Psoas muscle (tissue), 8 donors: ENCODE results near the gene BMP8A. TPM values are rescaled to one million over a fixed set of nuclear protein-coding genes. Genes with fewer than 3 reads are reported as not detected.
"Not testable (repeated sequence)": the region's sequence is repeated elsewhere in the genome, so short reads cannot be mapped to it uniquely, and the experiment has no call there.

Experiments
- ATAC-seq, 4 donors: fragments of 200-7000 bp; cut with Tn5 transposase; one replicate each; pipeline ENCODE4 v1.9.1; 2020; ENCODE audit warnings: moderate library complexity in 3 of 4, mild to moderate bottlenecking in 2 of 4
- DNase-seq, 2 donors: peaks; one replicate each; pipeline ENCODE4 v3.0.0-alpha.2; 2020
- H3K27ac ChIP-seq: fragments of 200-600 bp; one replicate; pipeline ENCODE4 v1.8.0; 2022
- H3K27me3 ChIP-seq, 3 donors: fragments of 200-600 bp in 1 of 3; one replicate each; pipeline versions ENCODE4 v1.6.1 to v1.8.0; 2013 to 2022; ENCODE audit warnings: low read length in 2 of 3, mild to moderate bottlenecking in 2 of 3, moderate library complexity in 1 of 3; ENCODE audit not compliant: insufficient read depth in 3 of 3
- H3K36me3 ChIP-seq, 2 donors: fragments of 200-600 bp in 1 of 2; one replicate each; pipeline versions ENCODE4 v1.6.1 to v1.8.0; 2013 to 2022; ENCODE audit warnings: low read depth in 1 of 2, mild to moderate bottlenecking in 1 of 2, moderate library complexity in 1 of 2; ENCODE audit not compliant: insufficient read depth in 1 of 2
- H3K4me1 ChIP-seq: fragments of 200-600 bp; one replicate; pipeline ENCODE4 v1.8.0; 2022
- H3K4me3 ChIP-seq: fragments of 200-600 bp; one replicate; pipeline ENCODE4 v1.8.0; 2022; ENCODE audit warnings: mild to moderate bottlenecking
- H3K9me3 ChIP-seq: fragments of 200-600 bp; one replicate; pipeline ENCODE4 v1.8.0; 2022
- CTCF ChIP-seq: fragments of 200-600 bp; IDR thresholded peaks from one replicate; pipeline ENCODE4 v1.8.0; 2022; ENCODE audit warnings: antibody characterized with exemption
- WGBS, 3 donors: extraction: QIAGEN DNeasy Blood & Tissue Kit; methylation state at CpG; one replicate each; pipeline versions ENCODE4 v1.1.6 to v1.1.7; 2013; 5-methylcytosine and 5-hydroxymethylcytosine counted together
- intact Hi-C, 2 donors: fragments of 100-400 bp; cut with DNase I; formaldehyde crosslinking; loops; one replicate each; pipeline versions ENCODE4 v1.11.0 to v1.14.2; 2022
- polyA plus RNA-seq, 3 donors: library from polyadenylated mRNA; stranded (reverse); fragments of 200-250 nt; gene quantifications; one replicate each; pipeline ENCODE4 v1.2.3, GENCODE V29; 2013
- total RNA-seq, 4 donors: library from RNA; stranded (reverse); fragmentation: NEBNext Ultra II Directional in 2 of 4; extraction: Animal tissue kit (Norgen Biotek cat#: 25700) in 2 of 4; gene quantifications; one replicate each; pipeline versions ENCODE4 v1.2.1 to v1.2.4, GENCODE V29; 2021 to 2023
- donor health status: healthy with polysubstance abuse.
- donor health status: DM: no; HTN: no; CAD: no; lungs with moderate emphysema.
- donor health status: Bipolar disorder and iron deficiency.
- donor health status: healthy.
- donor health status: DM: yes; HTN: yes; CAD: no.
- donor health status: DM: no; HTN: no; CAD: no.
- donor health status: DM: no; HTN: no; CAD: no.
- donor health status: DM: yes; HTN: yes; CAD: no.

The BMP8A gene
- total and polyA plus RNA-seq, 7 donors, result 0.04 TPM; not detected in 6

- peak; percentile 2 to 45 (median 34) for ATAC-seq
- TF ChIP-seq CTCF, result no peak
- no peak for DNase-seq
- Histone ChIP-seq H3K27me3 (peaks cover 0 to 23% (median 15%) of the 10 kb centered on the region in 3 donors), H3K9me3 (no peaks in the 10 kb centered on the region), H3K4me1 (peaks cover 4% of the 10 kb centered on the region), H3K4me3 (peak overlapping the region; percentile 64), H3K27ac (no peak overlapping the region), H3K36me3 (peaks cover 0 to 27% of the 10 kb centered on the region in 2 donors)
- 11 to 20% (median 15%) methylated on average over 24 to 32 of the region's 32 CpGs for WGBS, 3 donors
- intact Hi-C loops, result no loop called here
Measured at GRCh38 chr1:39490596-39491145, 765 bp upstream of the BMP8A start.

DNA sequence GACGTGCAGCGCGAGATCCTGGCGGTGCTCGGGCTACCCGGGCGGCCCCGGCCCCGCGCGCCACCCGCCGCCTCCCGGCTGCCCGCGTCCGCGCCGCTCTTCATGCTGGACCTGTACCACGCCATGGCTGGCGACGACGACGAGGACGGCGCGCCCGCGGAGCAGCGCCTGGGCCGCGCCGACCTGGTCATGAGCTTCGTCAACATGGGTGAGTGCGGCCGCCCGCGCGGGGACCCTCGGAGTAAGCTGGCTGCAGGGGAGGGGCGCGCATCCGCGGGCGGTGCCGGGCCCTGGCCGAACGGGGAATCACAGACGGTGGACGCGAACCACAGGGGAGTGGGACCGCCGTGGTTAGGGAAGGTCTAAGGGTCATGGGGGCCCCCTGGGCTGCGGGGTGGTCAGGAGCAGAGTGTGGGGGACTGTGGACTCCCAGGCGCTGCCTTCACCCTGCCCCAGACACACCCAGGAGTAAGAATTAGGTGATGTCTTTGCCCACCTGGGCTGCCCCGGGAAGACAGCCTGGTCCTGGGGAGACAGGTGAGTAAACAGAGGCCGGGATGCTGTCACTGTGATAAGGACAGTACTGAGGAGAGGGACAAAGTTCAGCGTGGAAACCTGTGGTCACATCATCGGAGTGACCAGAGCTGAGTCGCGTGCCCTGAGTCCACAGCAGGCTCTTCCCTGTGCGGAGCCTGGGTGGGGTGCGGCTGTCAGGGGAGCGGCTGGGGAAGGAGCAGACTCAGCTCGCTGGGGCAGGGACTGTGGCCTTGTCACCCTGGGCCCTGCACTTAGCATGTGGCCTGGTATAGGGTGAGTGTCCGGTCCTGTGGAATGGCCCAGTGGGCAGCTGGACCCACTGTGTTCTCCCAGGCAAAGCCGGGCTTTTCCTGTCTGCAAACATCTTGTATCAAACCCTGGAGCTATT, 944 bp downstream of the BMP8A start:
- H3K27me3 ChIP-seq, result peaks cover 0 to 23% (median 15%) of the 10 kb centered on the region in 3 donors
- intact Hi-C loops, ATAC-seq, H3K27ac ChIP-seq, H3K36me3 ChIP-seq, H3K4me1 ChIP-seq, H3K9me3 ChIP-seq, H3K4me3 ChIP-seq, DNase-seq: not testable (repeated sequence)
- WGBS, 3 donors, result 20 to 29% (median 25%) methylated on average over 40 to 67 of the region's 67 CpGs

DNA sequence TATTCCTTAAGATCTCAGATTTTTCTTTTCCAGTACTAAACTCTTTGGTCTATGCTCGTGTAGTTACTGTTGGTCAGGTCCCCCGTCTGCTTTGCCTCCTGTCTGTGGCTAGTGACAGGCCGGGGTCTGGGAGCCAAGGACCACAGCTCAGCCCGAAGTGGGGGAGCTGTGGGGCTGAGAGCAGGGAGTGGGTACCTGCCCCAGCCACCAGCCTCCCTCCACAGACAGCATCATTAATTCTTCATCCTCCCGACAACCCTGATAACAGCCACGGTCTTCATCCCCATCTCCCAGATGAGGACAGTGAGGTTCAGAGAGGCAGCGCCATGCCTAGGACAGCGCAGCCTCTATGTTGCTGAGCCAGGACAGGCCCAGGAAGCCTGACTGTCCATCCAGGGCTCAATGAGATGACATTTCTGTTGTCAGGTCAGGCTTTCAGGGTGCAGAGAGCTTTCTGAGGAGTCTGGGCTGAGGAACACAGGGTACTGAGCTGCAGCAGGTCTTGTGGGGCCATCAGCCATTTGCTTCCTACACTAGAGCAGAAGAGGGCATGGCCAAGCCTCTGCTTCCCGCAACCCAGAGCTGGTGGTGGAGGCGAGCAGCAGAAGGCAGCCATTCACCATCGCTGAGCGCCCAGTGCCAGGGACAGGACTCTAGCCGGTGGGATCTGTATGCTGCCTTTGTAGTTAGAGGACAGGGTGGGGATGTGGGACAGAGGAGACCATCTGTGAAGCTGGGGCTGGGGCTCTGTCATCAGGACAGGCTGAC, 1.8 kb downstream of the BMP8A start:
- H3K27ac ChIP-seq, intact Hi-C loops, ATAC-seq, H3K36me3 ChIP-seq, DNase-seq, H3K4me1 ChIP-seq, H3K9me3 ChIP-seq, H3K4me3 ChIP-seq: not testable (repeated sequence)
- WGBS, 3 donors, result 83 to 92% (median 88%) methylated on average over 13 of the region's 13 CpGs
- H3K27me3 ChIP-seq, result peaks cover 0 to 23% (median 15%) of the 10 kb centered on the region in 3 donors

DNA sequence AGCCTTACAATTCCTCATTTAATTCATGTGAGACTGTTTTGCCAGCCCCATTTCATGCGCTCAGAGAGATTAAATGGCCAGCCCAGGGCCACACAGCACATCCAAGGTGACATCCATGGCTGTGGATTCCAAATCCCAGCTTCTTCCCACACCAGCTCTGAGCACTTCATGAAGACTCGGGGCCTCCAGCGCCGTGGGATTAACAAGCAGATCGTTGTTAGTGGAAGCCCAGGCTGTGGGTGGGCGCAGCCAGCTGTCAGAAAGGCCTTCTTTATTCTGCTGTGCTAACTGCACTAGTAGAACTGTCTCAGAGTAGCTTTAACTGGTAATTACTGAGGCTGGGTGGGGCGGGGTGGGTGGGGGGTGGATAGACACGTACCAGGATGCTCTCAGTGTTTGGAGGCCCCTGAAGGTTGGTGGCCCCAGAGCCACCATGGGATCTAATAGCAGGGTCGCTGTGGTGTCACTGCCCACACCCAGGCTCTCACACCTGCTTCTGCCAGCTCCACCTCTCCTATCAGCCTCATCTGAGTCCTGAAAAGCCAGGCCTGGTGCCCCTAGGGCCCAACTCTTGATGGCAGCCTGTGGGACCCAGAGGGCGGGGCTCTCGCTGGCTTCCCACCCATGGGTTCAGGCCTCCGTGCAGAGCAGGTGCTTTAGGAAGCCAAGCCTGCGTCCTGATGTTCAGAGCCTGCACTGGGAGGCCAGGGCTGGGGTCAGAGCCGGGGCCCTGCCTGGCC, 3.4 kb downstream of the BMP8A start:
- Histone ChIP-seq H3K4me1 (peaks cover 4% of the 10 kb centered on the region), H3K27ac (no peak overlapping the region), H3K4me3 (no peak overlapping the region), H3K9me3 (no peaks in the 10 kb centered on the region), H3K27me3 (peaks cover 0 to 23% (median 15%) of the 10 kb centered on the region in 3 donors), H3K36me3 (no peaks in the 10 kb centered on the region)
- DNase-seq, result no peak
- intact Hi-C loops, result no loop called here
- 79 to 85% (median 85%) methylated on average over 12 to 13 of the region's 14 CpGs for WGBS, 3 donors
- no peak for ATAC-seq
- TF ChIP-seq CTCF, result no peak

DNA sequence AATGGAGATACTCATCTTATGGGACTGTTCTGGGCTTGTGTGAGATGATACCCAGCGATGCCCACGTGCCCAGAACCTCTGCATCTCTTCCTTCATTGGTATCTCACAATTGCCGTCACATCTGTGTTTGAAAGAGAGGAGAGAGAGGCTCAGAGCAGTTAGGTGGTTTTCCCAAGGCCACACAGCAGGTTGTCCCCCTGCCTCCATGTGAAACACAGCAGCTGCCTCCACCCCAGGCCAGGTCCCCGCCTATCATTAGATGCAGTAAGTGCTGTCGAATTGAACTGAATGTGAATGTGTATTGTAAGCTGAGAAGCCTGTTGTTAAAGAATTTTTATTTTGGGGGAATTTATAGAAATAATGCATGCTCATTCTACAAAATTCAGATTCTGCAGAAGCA, 5.1 kb downstream of the BMP8A start:
- H3K4me3 ChIP-seq, ATAC-seq, H3K4me1 ChIP-seq, H3K27me3 ChIP-seq, H3K9me3 ChIP-seq, H3K36me3 ChIP-seq, H3K27ac ChIP-seq, intact Hi-C loops, DNase-seq: not testable (repeated sequence)
- WGBS, 3 donors, result 90 to 92% (median 90%) methylated on average over 5 of the region's 5 CpGs
